PC-9 (cell line): ENCODE results near the gene CRYZ. TPM values are rescaled to one million over a fixed set of nuclear protein-coding genes. Genes with fewer than 3 reads are reported as not detected.

Experiments used
- BruUV-seq: library from RNA; stranded (reverse); fragments of 400-500 nt; replicated peaks from 2 replicates; lab custom pipeline; 2021; lab: Mats Ljungman, UMichigan
- CTCF ChIA-PET: fragments of 300-600 bp; sonication (Branson Sonifier 250); formaldehyde crosslinking; loops from one replicate; lab custom pipeline; 2022; ENCODE audit warnings: antibody characterized with exemption; lab: Charles Lee
- POLR2A ChIA-PET: fragments of 300-600 bp; sonication (Branson Sonifier 250); formaldehyde crosslinking; loops from one replicate; lab custom pipeline; 2022; ENCODE audit warnings: antibody characterized with exemption; ENCODE audit not compliant: unreplicated experiment; lab: Charles Lee
- DNase-seq, 2 experiments: peaks; one replicate each; pipeline versions ENCODE4 v3.0.0 to v3.0.0-alpha.2; 2015 to 2022; ENCODE audit warnings: mixed read lengths in 1 of 2
- H2AFZ ChIP-seq: fragments of 200-600 bp; sonication (generic); 2 replicates; pipeline ENCODE4 v1.8.1; 2017; ENCODE audit warnings: antibody characterized with exemption
- H3F3A ChIP-seq: fragments of 200-600 bp; sonication (generic); 2 replicates; pipeline ENCODE4 v1.8.1; 2017; ENCODE audit warnings: antibody characterized with exemption, mild to moderate bottlenecking, low read depth; ENCODE audit not compliant: insufficient read depth
- H3K27ac ChIP-seq: fragments of 200-600 bp; sonication (generic); 2 replicates; pipeline ENCODE4 v1.6.1; 2016; ENCODE audit warnings: mixed run types
- H3K27me3 ChIP-seq: fragments of 200-600 bp; sonication (generic); 2 replicates; pipeline ENCODE4 v1.6.1; 2016; ENCODE audit warnings: low read depth, mixed run types; ENCODE audit not compliant: insufficient read depth
- H3K36me3 ChIP-seq: fragments of 200-600 bp; sonication (generic); 2 replicates; pipeline ENCODE4 v1.6.1; 2016; ENCODE audit warnings: low read depth, mixed run types
- H3K4me1 ChIP-seq: fragments of 200-600 bp; sonication (generic); replicated peaks from 2 replicates; pipeline ENCODE4 v1.6.1; 2016; ENCODE audit warnings: mixed run types; ENCODE audit not compliant: insufficient read depth
- H3K4me2 ChIP-seq: fragments of 200-600 bp; sonication (generic); 2 replicates; pipeline ENCODE4 v1.6.1; 2017; ENCODE audit warnings: mixed run types
- H3K4me3 ChIP-seq: fragments of 200-600 bp; sonication (generic); 2 replicates; pipeline ENCODE4 v1.6.1; 2016; ENCODE audit warnings: mixed run types
- H3K79me2 ChIP-seq: fragments of 200-600 bp; sonication (generic); 2 replicates; pipeline ENCODE4 v1.6.1; 2017; ENCODE audit warnings: low read depth, mixed run types
- H3K9me2 ChIP-seq: fragments of 200-600 bp; sonication (generic); 2 replicates; pipeline ENCODE4 v1.8.1; 2017; ENCODE audit warnings: mild to moderate bottlenecking; ENCODE audit not compliant: insufficient read depth
- H3K9me3 ChIP-seq: fragments of 200-600 bp; sonication (generic); 2 replicates; pipeline ENCODE4 v1.8.1; 2016; ENCODE audit warnings: low read depth; ENCODE audit not compliant: insufficient read depth
- H4K20me1 ChIP-seq: fragments of 200-600 bp; sonication (generic); 2 replicates; pipeline ENCODE4 v1.8.1; 2017; ENCODE audit not compliant: insufficient read depth
- EZH2 ChIP-seq: fragments of 200-600 bp; sonication (generic); IDR thresholded peaks from 2 replicates; pipeline ENCODE4 v1.8.0; 2017; ENCODE audit warnings: antibody characterized with exemption, low read depth
- intact Hi-C: fragments of 100-400 bp; cut with micrococcal nuclease; formaldehyde crosslinking; loops from one replicate; pipeline ENCODE4 v1.10.0; 2022; ENCODE audit not compliant: unreplicated experiment
- total RNA-seq: library from RNA; stranded (reverse); gene quantifications from 2 replicates; pipeline ENCODE4 v1.2.3, GENCODE V29; 2021
- TF ChIP-seq, protein P1 (sequence below): fragments of 200-600 bp; sonication (generic); conservative IDR thresholded peaks from 2 replicates; pipeline ENCODE4 v1.6.1; 2017; ENCODE audit warnings: mixed run types, antibody characterized with exemption, mild to moderate bottlenecking, moderate library complexity

The CRYZ gene
- total RNA-seq, 1 experiment from 2014 or later = 24.4 TPM

DNA sequence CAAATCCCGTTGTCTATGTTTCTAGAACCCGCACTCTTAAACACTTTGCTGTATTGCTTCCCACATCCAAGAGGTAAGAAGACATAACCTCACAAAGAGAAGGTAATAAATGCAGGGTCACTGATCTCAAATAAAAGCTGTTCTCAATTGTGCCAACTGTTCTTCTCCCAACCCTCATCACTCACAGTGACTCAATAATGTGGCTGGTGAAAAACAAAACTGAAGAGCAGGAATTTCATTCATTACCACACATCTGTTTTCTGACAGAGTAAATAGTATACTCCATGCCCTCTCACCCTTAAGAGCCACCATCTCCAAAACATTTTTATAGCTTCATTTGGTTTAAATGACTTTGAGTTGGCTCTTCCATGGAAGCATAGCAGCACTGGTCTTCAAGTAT, 53.0 kb downstream of the CRYZ start:
- H3K9me2 ChIP-seq = no peaks in the 10 kb centered on the region
- intact Hi-C loops = no loop called here

DNA sequence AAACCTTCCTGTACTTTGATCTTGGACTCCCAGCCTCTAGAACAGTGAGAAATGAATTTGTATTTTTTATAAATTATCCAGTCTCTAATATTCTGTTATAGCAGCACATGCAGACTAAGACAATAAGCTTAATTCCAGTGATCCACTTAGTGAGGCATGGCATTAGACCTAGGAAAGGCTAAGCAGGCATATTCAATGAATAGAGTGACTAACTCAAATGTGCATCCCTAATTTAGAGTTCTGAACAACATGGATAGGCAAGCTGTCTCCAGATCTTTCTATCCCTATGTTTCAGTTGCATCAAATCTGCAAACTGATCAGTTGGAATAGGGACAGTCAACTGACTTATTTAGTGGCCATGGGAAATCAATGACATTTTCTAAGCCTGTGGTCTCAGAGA, 54.9 kb downstream of the CRYZ start:
- H3K36me3 ChIP-seq = no peaks in the 10 kb centered on the region
- no peak overlapping the region for H2AFZ ChIP-seq
- no peaks in the 10 kb centered on the region for H4K20me1 ChIP-seq
- H3K4me3 ChIP-seq = no peak overlapping the region
- H3K4me1 ChIP-seq = no peaks in the 10 kb centered on the region
- CTCF ChIA-PET = interaction anchor here (0.8 kb wide), 1 partner anchor 174 kb away, joined by 3 read pairs; no protein-coding TSS in a partner anchor
- TF ChIP-seq, protein P1, sequence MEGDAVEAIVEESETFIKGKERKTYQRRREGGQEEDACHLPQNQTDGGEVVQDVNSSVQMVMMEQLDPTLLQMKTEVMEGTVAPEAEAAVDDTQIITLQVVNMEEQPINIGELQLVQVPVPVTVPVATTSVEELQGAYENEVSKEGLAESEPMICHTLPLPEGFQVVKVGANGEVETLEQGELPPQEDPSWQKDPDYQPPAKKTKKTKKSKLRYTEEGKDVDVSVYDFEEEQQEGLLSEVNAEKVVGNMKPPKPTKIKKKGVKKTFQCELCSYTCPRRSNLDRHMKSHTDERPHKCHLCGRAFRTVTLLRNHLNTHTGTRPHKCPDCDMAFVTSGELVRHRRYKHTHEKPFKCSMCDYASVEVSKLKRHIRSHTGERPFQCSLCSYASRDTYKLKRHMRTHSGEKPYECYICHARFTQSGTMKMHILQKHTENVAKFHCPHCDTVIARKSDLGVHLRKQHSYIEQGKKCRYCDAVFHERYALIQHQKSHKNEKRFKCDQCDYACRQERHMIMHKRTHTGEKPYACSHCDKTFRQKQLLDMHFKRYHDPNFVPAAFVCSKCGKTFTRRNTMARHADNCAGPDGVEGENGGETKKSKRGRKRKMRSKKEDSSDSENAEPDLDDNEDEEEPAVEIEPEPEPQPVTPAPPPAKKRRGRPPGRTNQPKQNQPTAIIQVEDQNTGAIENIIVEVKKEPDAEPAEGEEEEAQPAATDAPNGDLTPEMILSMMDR = no peak
- no peak for TF ChIP-seq EZH2
- no peaks in the 10 kb centered on the region for H3F3A ChIP-seq
- POLR2A ChIA-PET = no interaction called here
- intact Hi-C loops = no loop called here
- H3K4me2 ChIP-seq = no peak overlapping the region
- no peak for DNase-seq
- BruUV-seq = no TSS peak
- H3K79me2 ChIP-seq = no peaks in the 10 kb centered on the region
- H3K9me3 ChIP-seq = no peaks in the 10 kb centered on the region
- no peaks in the 10 kb centered on the region for H3K9me2 ChIP-seq
- H3K27ac ChIP-seq = no peak overlapping the region
- H3K27me3 ChIP-seq = no peaks in the 10 kb centered on the region

More for the DNA sequence above, 53.0 kb downstream of the CRYZ start:
- Histone ChIP-seq H3K9me3 (no peaks in the 10 kb centered on the region), H3K4me3 (no peak overlapping the region), H3K27ac (no peak overlapping the region), H3K4me2 (no peak overlapping the region), H3K4me1 (no peaks in the 10 kb centered on the region), H3F3A (no peaks in the 10 kb centered on the region), H3K36me3 (no peaks in the 10 kb centered on the region), H2AFZ (no peak overlapping the region), H3K79me2 (no peaks in the 10 kb centered on the region), H3K27me3 (no peaks in the 10 kb centered on the region), H4K20me1 (no peaks in the 10 kb centered on the region)
- CTCF ChIA-PET = no interaction called here
- no TSS peak for BruUV-seq
- DNase-seq = no peak
- POLR2A ChIA-PET = no interaction called here
- TF ChIP-seq, protein P1 = no peak
- TF ChIP-seq EZH2 = no peak

DNA sequence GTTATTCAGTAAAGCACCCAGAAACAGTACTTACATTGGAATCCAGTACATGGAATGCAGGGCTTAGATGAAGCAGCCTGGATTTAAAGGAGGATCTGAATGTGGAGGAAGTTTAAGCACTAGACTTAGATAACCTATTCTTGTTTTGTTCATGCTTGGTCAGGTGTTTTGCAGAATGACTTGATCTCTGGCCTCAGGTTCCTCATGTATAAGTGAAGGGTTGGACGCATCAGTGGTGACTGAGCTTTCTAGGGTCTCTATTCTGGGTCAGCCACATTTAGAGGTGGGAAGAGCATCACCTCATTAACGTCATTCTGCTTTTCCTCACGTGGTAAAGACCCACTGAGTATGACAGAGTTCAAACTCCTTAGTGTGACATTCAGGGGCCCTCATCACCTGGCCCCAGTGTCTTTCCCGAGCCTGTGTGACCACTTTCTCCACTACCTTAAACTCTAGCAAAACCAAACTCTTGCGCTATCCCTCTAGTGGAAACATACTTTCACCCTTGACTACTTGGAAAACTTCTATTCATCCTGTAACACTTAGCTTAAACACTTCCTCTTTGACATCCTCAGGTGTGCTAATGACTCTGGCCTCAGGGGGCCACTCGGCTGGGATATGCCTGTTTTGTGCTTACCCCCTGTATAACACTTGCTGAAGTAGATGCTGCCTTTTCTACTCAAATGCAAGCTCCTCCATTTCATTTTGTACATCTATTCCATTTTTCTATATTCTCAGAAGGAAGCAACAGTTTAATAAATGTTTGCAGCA, 58.4 kb downstream of the CRYZ start:
- TF ChIP-seq, protein P1 = no peak
- TF ChIP-seq EZH2 = no peak
- Histone ChIP-seq H3K4me1 (no peaks in the 10 kb centered on the region), H3K4me2 (no peak overlapping the region), H3K36me3 (no peaks in the 10 kb centered on the region), H3K9me2 (no peaks in the 10 kb centered on the region), H4K20me1 (no peaks in the 10 kb centered on the region), H3K27ac (no peak overlapping the region), H3K9me3 (no peaks in the 10 kb centered on the region), H2AFZ (no peak overlapping the region), H3K79me2 (no peaks in the 10 kb centered on the region), H3K27me3 (no peaks in the 10 kb centered on the region), H3K4me3 (no peak overlapping the region), H3F3A (no peaks in the 10 kb centered on the region)
- ChIA-PET POLR2A (no interaction called here), CTCF (no interaction called here)
- intact Hi-C loops = no loop called here
- DNase-seq = no peak
- no TSS peak for BruUV-seq
